NCI-H510A (cell line): Measurements from ENCODE around the gene SBK1.
"Not testable (repeated sequence)": the region's sequence is repeated elsewhere in the genome, so short reads cannot be mapped to it uniquely, and the experiment has no call there.

ENCODE experiments used
- DNase-seq: peaks from one replicate; lab custom pipeline; 2025; lab: John Stamatoyannopoulos, UW

SBK1 gene

DNA sequence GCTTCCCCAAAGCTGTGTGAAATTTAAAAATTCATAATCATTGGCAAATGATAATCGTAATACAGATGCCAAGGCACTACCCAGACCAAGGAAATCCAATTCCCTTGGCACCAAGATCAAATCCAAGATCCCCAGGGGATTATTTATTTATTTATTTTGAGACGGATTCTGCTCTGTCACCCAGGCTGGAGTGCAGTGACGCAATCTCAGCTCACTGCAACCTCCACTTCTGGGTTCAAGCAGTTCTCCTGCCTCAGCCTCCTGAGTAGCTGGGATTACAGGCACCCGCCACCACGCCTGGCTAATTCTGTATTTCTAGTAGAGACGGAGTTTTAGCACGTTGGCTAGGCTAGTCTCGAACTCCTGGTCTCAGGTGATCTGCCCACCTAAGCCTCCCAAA is 43.4 kb downstream of the SBK1 start:
- not testable (repeated sequence) for DNase-seq

DNA sequence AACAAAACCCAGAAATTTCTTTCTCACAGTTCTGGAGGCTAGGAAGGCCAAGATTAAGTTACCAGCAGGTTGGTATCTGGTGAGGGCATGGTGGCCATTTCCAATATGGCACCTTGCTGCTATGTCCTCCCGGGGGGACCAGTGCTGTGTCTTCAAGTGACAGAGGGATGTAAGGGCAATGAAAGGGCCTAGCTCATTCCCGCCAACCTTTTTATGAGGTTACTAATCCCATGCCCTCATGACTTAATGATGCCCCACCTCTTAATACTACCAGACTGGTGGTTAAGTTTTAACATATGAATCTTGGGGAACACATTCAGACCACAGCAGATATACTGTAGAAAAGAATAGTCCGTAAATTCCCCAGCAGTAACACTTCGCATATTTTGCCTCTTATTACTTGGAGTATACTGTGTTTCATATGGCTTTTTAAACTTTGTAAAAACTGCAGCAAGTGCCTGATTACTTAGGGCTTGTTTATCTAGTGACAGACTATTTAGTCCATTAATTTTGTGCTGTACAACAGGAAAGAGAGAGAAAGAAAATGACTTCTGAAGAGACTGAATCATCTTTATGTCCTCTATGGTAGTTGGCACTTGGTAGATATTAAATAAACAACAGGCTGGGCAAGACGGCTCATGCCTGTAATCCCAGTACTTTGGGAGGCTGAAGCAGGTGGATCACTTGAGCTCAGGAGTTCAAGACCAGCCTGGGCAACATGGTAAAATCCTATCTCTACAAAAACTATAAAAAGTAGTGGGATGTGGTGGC is 44.8 kb downstream of the SBK1 start:
- not testable (repeated sequence) for DNase-seq

DNA sequence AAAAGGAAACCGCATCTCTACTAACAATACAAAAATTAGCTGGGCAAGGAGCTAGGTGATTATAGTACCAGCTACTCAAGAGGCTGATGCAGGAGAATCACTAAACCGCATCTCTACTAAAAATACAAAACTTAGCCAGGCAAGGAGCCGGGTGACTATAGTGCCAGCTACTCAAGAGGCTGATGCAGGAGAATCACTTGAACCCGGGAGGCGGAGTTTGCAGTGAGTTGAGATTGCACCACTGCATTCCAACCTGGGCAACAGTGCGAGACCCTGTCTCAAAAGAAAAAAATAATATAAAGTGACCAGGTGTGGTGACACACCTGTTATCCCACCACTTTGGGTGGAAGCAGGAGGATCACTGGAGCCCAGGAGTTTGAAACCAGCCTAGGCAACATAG is 45.9 kb downstream of the SBK1 start:
- not testable (repeated sequence) for DNase-seq

DNA sequence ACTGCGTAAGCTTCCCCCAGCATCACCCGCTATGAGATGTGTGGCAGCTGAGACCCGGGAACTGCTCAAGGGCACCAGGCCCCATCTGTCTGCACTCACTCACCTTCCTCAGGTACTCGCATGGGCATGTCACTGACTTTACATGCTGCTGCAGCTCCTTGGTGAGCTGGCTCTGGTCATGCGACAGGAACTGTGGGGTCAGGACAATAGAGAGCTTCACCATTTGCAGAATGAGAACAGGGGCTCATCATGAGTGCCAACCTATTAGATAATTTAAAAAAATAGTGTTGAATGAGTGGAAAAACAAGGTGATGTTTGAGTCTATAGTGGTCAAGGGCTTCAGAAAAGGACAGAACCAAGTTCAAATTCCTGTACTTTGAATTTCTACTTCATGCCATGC is 70.3 kb downstream of the SBK1 start:
- DNase-seq: not testable (repeated sequence)

DNA sequence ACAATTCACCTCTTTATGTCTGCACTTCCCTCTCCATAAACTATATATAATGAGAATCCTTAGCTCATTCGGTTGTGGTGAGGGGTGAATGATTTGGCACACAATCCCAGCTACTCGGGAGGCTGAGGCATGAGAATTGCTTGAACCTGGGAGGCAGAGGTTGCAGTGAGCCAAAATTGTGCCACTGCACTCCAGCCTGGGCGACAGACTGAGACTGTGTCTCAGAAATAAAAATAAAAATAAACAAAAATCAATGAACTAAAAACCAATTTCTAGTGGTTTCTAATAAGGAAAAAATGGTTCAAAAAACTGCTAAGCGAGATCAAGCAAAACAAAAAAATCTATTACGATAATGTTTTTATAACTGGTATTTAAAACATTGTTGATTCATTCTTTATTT is 71.1 kb downstream of the SBK1 start, which contains the start of gene NPIPB6:
Gene NPIPB6, minus strand, starts transcription at position 101 of the 400 bp plus-strand sequence. CDS start 686 bp downstream, outside the sequence.
- not testable (repeated sequence) for DNase-seq

DNA sequence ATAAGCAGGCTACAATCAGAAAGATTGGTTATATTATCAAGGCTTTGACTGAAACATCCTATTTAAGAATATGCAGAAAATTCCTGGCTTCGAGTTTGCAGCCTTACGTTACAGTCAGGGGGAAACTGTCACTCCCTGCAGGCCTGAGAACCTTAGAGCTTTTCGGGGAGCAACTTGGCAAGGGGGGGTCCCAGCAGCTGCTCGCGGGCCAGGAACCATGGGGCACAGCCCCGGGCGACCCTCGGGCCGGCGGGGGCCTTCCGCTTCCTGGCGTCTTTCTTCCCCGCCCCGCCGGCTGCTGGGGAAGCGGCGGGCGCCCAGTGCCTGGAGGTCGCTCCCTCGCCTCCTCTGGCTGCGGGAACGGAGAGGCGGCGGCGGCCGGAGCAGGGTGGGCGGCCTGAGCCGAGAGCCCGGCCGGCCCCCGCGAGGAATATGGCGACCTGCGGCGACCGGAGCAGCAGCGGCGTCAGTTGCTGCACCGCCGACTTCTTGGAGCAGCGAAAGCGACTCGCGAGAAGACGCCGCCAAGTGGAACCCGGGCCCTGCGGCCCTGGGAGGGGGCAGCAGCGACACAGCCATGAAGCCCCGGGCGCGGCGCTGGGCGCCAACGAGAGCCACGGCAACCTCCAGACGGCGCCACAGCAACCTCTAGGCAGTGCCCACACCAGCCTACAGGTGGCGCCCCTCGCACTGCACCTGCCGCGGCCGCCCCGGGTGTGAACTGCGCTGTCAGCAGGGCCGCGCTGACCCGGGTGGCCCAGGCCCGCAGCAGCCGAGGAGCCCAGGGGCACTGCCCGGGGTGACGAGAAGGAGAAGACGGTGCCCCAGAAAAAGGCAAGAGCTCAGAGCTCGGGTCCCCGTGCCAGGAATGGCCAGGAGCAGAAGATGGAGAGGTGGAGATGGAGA is 72.2 kb downstream of the SBK1 start:
- not testable (repeated sequence) for DNase-seq

DNA sequence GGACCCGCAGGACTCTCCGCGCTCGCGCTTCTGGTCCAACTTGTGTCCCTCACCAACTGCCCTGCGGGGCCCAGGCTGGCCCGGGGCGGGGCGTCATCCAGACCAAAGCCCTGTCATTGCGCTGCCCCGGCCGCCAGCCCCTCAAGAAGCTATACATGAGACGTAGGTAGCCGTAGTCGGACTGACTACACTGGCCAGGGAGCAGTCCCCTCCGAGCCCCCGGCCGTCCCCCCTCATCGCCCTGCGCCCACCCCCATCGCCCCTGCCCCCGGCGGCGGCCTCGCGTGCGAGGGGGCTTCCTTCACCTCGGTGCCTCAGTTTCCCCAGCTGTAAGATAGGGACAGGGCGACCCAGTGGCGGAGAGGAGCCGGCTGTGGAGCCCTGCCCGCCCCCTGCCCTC is 75.6 kb downstream of the SBK1 start:
- DNase-seq: not testable (repeated sequence)
